ENCODE data around the gene RBMY1J. TPM values are rescaled to one million over a fixed set of nuclear protein-coding genes. Genes with fewer than 3 reads are reported as not detected.
"Not testable (repeated sequence)": the region's sequence is repeated elsewhere in the genome, so short reads cannot be mapped to it uniquely, and the experiment has no call there.

Gene RBMY1J
- not detected in 2 replicates for total RNA-seq (2014; rRNA removed; shearing (Covaris generic))
- total RNA-seq (2022) = not detected in 2 replicates
- Bru-seq, nascent RNA = not detected
- BruChase-seq, experiment 1, labeled RNA remaining after a 6-hour chase = not detected
- BruChase-seq, experiment 2, labeled RNA remaining after a 2-hour chase = not detected
- long read RNA-seq = 0 reads

DNA sequence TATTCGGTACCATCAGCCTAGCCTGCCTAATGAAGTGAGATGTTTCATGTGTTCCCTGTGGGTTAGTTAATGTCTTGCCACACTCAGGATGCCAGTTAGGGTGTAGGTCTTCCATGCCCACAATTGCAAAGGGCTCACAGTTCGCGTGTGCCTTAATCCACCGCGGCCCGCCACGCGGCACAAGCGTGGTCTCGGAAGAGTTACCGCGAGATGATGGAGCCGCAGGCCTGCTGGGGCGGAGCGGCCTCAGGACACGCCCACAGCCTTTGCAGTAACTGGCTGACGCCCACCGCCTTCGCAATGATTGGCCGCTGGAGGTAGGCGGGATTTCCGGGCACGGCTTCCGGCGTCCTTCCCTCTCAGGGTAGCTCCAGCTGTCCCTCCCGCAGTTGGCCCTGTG, at the start of gene RBMY1J:
Gene RBMY1J (plus strand): TSS at position 301 of the 400 bp plus-strand sequence. CDS start 2,038 bp downstream, outside the sequence.
- DNase-seq (ENCODE audit: low spot score); H3K4me2 ChIP-seq (ENCODE audit: low read length); H3K9me2 ChIP-seq (ENCODE audit: insufficient read depth, low read length); POLR2A ChIA-PET; BruUV-seq (replicated peaks); H3K36me3 ChIP-seq (ENCODE audit: insufficient read depth, low read length); H3K9me3 ChIP-seq (ENCODE audit: low read length); H3K4me3 ChIP-seq (ENCODE audit: low read depth, low read length, poor library complexity, severe bottlenecking); H3K27ac ChIP-seq (ENCODE audit: low read depth, low read length, poor library complexity, severe bottlenecking); H3K4me1 ChIP-seq (ENCODE audit: insufficient read depth, low read length, poor library complexity, severe bottlenecking); CTCF ChIA-PET (ENCODE audit: unreplicated experiment); H2AFZ ChIP-seq (ENCODE audit: low read length); H3K79me2 ChIP-seq (ENCODE audit: insufficient read depth, low read depth, low read length); intact Hi-C loops (cut with micrococcal nuclease; ENCODE audit: unreplicated experiment); H4K20me1 ChIP-seq (ENCODE audit: insufficient read depth, low read length): not testable (repeated sequence)

DNA sequence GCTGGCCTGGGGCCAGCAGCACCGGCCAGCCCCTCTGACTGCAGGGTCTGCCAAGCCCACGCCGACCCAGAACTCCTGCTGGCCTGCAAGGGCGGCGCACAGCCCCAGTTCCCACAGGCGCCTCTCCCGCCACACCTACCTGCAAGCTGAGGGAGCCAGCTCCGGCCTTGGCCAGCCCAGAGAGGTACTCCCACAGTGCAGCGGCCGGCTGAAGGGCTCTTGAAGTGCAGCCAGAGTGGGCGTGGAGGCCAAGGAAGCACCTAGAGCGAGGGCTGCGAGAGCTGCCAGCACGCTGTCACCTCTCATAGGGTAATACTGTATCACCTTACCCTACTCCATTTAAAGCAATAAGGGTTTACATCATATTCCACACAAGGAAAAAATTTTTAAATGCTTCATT, 35.8 kb upstream of the RBMY1J start:
- ChIA-PET CTCF (ENCODE audit: unreplicated experiment) (no interaction called here), POLR2A (no interaction called here)
- Histone ChIP-seq H4K20me1 (ENCODE audit: insufficient read depth, low read length) (no peaks in the 10 kb centered on the region), H3K9me3 (ENCODE audit: low read length) (no peaks in the 10 kb centered on the region), H2AFZ (ENCODE audit: low read length) (no peak overlapping the region), H3K9me2 (ENCODE audit: insufficient read depth, low read length) (no peaks in the 10 kb centered on the region), H3K79me2 (ENCODE audit: insufficient read depth, low read depth, low read length) (no peaks in the 10 kb centered on the region), H3K27ac (ENCODE audit: low read depth, low read length, poor library complexity, severe bottlenecking) (no peak overlapping the region), H3K4me1 (ENCODE audit: insufficient read depth, low read length, poor library complexity, severe bottlenecking) (no peaks in the 10 kb centered on the region), H3K36me3 (ENCODE audit: insufficient read depth, low read length) (no peaks in the 10 kb centered on the region), H3K4me2 (ENCODE audit: low read length) (no peak overlapping the region), H3K4me3 (ENCODE audit: low read depth, low read length, poor library complexity, severe bottlenecking) (no peak overlapping the region)
- no peak for DNase-seq (ENCODE audit: low spot score)
- intact Hi-C loops (cut with micrococcal nuclease; ENCODE audit: unreplicated experiment) = no loop called here
- TF ChIP-seq EZH2phosphoT487 (IDR thresholded peaks at IDR 0.05; ENCODE audit: borderline replicate concordance, low read depth, low read length) = no peak
- TF ChIP-seq, protein P1, sequence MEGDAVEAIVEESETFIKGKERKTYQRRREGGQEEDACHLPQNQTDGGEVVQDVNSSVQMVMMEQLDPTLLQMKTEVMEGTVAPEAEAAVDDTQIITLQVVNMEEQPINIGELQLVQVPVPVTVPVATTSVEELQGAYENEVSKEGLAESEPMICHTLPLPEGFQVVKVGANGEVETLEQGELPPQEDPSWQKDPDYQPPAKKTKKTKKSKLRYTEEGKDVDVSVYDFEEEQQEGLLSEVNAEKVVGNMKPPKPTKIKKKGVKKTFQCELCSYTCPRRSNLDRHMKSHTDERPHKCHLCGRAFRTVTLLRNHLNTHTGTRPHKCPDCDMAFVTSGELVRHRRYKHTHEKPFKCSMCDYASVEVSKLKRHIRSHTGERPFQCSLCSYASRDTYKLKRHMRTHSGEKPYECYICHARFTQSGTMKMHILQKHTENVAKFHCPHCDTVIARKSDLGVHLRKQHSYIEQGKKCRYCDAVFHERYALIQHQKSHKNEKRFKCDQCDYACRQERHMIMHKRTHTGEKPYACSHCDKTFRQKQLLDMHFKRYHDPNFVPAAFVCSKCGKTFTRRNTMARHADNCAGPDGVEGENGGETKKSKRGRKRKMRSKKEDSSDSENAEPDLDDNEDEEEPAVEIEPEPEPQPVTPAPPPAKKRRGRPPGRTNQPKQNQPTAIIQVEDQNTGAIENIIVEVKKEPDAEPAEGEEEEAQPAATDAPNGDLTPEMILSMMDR (conservative IDR thresholded peaks at IDR 0.05; ENCODE audit: low read length) = no peak
- BruUV-seq (replicated peaks) = no TSS peak

- intact Hi-C loops (cut with micrococcal nuclease; ENCODE audit: unreplicated experiment) = no loop called here
- no peak for DNase-seq (ENCODE audit: low spot score)
- Histone ChIP-seq H3K4me2 (ENCODE audit: low read length) (no peak overlapping the region), H3K4me1 (ENCODE audit: insufficient read depth, low read length, poor library complexity, severe bottlenecking) (no peaks in the 10 kb centered on the region), H3K79me2 (ENCODE audit: insufficient read depth, low read depth, low read length) (no peaks in the 10 kb centered on the region), H3K9me3 (ENCODE audit: low read length) (no peaks in the 10 kb centered on the region), H4K20me1 (ENCODE audit: insufficient read depth, low read length) (no peaks in the 10 kb centered on the region), H3K9me2 (ENCODE audit: insufficient read depth, low read length) (no peaks in the 10 kb centered on the region), H3K27ac (ENCODE audit: low read depth, low read length, poor library complexity, severe bottlenecking) (no peak overlapping the region), H3K36me3 (ENCODE audit: insufficient read depth, low read length) (no peaks in the 10 kb centered on the region), H3K4me3 (ENCODE audit: low read depth, low read length, poor library complexity, severe bottlenecking) (no peak overlapping the region), H2AFZ (ENCODE audit: low read length) (no peak overlapping the region)
- TF ChIP-seq EZH2phosphoT487 (IDR thresholded peaks at IDR 0.05; ENCODE audit: borderline replicate concordance, low read depth, low read length) = no peak
- TF ChIP-seq, protein P1 (conservative IDR thresholded peaks at IDR 0.05; ENCODE audit: low read length) = no peak
- no TSS peak for BruUV-seq (replicated peaks)
- CTCF ChIA-PET (ENCODE audit: unreplicated experiment) = no interaction called here
- POLR2A ChIA-PET = no interaction called here
Observed at GRCh38 chrY:22370623-22371022, 32.6 kb upstream of the RBMY1J start.

Measured in OCI-LY7 (cell line).